Measurements from ENCODE around the gene C5orf58.
A peak's percentile ranks its signal among the peaks of the same experiment; 100 is the strongest.

Gene C5orf58

DNA sequence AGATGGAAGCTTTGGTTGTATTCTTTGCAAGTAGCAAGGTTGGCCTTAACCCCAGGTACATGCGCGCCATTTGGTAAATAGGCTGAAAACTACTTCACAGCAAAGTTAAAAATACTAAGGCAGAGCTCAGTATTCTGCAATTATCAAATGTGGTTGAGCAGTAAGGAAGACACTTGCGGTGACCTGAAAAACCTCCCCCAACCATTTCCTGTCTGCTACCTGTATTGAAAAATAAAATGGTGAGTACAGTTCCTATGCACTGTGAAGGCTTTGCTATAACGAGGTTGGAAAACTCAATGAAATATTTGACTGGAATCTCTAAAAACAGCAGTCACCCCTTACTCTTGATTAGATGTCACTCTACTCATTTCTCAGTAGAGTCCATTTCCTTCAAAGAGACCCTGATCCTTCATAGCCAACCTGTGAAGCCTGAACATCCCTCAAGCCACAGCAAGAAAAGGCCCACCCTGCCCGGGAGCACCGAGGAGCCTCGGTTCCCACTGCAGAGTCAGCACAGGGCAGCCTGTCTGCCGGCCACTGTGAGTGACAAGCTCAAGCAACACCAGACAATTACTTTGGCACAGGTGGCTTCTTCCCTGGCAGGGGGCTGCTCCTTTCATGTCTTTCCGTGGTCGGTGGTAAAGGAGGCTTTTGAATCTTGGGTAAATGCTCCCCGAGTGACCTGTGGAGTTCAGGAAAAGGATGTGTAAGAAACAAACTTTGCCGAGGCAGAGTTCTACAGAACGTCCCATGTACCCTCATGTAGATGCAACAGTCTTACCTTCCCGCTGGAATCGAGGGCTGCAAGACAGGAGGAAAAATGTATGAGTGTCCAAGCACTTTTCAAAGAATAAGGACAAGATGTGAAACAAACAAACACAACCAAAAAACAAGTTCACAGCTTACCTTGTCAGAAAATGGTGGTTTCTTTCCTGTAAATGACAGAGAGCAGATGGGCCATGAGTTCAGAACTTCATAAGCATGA lies 29.6 kb downstream of the C5orf58 start:
- TF ChIP-seq, protein P1, sequence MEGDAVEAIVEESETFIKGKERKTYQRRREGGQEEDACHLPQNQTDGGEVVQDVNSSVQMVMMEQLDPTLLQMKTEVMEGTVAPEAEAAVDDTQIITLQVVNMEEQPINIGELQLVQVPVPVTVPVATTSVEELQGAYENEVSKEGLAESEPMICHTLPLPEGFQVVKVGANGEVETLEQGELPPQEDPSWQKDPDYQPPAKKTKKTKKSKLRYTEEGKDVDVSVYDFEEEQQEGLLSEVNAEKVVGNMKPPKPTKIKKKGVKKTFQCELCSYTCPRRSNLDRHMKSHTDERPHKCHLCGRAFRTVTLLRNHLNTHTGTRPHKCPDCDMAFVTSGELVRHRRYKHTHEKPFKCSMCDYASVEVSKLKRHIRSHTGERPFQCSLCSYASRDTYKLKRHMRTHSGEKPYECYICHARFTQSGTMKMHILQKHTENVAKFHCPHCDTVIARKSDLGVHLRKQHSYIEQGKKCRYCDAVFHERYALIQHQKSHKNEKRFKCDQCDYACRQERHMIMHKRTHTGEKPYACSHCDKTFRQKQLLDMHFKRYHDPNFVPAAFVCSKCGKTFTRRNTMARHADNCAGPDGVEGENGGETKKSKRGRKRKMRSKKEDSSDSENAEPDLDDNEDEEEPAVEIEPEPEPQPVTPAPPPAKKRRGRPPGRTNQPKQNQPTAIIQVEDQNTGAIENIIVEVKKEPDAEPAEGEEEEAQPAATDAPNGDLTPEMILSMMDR (IDR thresholded peaks at IDR 0.05; ENCODE audit: low read depth, low read length) = no peak
- no peaks in the 10 kb centered on the region for H3K9me3 ChIP-seq (ENCODE audit: severe bottlenecking)
- no peak for DNase-seq
- no peak overlapping the region for H3K27ac ChIP-seq
- H3K4me3 ChIP-seq (ENCODE audit: low read depth, low read length) = no peak overlapping the region
- H3K27me3 ChIP-seq (ENCODE audit: insufficient read depth, low read depth, severe bottlenecking) = peaks cover 78% of the 10 kb centered on the region
- H3K36me3 ChIP-seq = no peaks in the 10 kb centered on the region

DNA sequence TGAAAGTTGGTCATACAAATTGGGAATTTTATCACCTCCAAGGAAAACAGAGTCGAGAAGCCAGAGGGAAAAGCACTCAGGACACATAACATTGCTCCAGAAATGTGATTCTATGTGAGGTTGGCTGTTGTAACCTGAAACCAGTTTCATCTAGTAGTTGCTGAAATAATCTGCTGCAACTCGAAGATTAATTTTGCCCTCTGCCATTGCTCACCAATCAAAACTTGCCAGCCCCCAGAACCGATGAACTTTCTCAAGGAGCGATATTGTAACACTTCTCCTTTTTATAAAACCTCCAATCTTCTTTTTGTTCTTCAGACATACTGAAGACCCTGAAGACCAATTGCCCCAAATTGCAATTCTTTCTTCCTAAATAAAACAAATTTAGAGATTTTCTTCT lies 31.1 kb downstream of the C5orf58 start:
- H3K4me3 ChIP-seq (ENCODE audit: low read depth, low read length) = no peak overlapping the region
- no peaks in the 10 kb centered on the region for H3K36me3 ChIP-seq
- no peak overlapping the region for H3K27ac ChIP-seq
- DNase-seq = no peak
- TF ChIP-seq, protein P1 (IDR thresholded peaks at IDR 0.05; ENCODE audit: low read depth, low read length) = no peak
- no peaks in the 10 kb centered on the region for H3K9me3 ChIP-seq (ENCODE audit: severe bottlenecking)
- H3K27me3 ChIP-seq (ENCODE audit: insufficient read depth, low read depth, severe bottlenecking) = peaks cover 73% of the 10 kb centered on the region

DNA sequence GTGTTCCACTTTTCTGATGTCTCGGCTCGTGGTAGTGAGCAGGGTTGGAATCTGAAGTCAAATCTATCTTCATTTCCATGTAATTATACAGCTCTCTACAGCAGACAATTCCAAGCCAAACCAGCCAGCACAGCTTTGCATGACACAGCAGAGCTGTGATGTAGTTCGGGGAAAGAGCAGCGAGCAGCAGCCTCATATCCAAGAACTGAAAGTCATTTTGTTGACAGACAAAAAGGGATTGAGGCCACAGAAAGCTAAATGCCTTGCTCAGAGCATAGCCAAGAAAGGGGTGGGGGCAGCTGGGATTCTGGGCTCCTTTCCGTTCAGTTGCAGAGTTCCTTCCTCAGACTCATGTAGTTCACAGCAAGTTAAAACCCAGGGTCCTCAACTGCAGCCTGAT lies 32.7 kb downstream of the C5orf58 start:
- Histone ChIP-seq H3K27ac (no peak overlapping the region), H3K9me3 (ENCODE audit: severe bottlenecking) (no peaks in the 10 kb centered on the region), H3K27me3 (ENCODE audit: insufficient read depth, low read depth, severe bottlenecking) (peaks cover 78% of the 10 kb centered on the region), H3K4me3 (ENCODE audit: low read depth, low read length) (no peak overlapping the region), H3K36me3 (no peaks in the 10 kb centered on the region)
- DNase-seq = no peak
- TF ChIP-seq, protein P1 (IDR thresholded peaks at IDR 0.05; ENCODE audit: low read depth, low read length) = no peak

DNA sequence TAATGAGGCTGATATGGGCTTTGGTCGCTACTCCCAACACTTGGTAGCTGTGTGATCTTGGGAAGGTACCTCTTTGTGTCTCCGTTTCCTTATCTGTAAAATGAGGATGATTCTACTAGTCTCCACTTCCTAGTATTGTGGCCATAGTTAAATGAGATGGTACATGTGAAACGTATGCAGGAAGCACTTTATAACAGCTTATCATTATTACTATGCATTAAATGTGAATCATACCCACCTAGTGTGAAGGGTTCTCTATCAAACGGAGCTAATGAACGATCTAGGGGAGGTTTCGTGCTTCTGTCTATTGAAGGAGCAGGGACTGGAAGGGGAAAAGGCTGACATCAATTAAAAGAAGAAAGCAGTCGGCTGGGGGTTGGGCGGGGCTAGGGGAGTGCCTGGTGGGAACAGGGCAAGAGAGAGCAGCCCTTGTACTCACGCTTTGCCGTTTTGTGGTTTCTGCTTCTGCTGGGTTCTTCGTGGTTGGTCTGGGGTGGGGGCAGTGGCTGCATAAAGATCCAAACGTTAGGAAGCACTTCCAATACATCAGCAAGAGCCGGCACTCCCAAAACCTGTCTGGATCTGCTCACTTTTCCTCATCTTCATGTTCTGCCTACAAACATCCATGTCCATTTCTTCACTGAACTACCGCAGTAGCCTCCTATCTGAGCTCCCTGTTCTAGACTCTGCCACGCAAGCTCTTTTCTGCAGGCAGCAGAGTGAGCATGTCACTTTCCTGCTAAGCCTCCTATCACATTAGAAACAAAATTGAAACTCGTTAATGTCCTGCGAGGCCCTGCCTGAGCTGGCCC lies 34.0 kb downstream of the C5orf58 start:
- Histone ChIP-seq H3K27me3 (ENCODE audit: insufficient read depth, low read depth, severe bottlenecking) (peaks cover 79% of the 10 kb centered on the region), H3K9me3 (ENCODE audit: severe bottlenecking) (no peaks in the 10 kb centered on the region), H3K27ac (no peak overlapping the region), H3K4me3 (ENCODE audit: low read depth, low read length) (no peak overlapping the region), H3K36me3 (no peaks in the 10 kb centered on the region)
- TF ChIP-seq, protein P1 (IDR thresholded peaks at IDR 0.05; ENCODE audit: low read depth, low read length) = no peak
- no peak for DNase-seq

DNA sequence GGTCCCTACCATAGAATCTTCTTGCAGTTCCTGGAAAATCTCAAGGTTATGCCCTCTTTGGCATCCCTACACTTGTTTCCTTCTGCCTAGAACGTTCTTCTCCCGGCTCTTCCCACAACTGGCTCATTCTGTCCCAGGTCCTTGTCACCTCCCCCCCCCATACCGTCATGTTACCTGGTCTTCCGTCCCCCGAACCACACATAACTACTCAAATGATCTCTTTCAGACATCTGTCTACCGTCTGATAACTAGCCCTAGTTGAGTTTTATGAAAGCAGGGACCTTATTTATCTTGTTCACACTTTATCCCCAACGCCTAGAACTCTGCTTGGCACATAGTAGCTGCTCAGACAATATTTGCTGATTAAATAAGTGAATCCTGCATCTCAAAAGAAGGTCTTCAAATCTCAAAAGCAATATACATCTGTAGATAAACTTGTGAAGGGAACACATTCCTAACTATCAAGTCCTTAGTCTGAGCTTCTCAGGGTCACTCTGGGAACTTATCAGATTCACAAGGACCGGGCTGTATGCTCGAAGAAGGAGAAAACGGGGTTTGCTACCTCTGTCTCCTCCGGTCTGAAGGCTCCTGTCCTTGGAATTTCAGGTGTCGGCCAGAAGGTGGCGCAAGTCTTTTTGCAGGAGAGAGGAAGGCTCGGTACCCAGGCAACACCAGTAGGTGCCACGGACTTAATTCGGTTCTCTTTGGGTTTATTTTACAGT lies 34.8 kb downstream of the C5orf58 start:
- no peaks in the 10 kb centered on the region for H3K36me3 ChIP-seq
- H3K4me3 ChIP-seq (ENCODE audit: low read depth, low read length) = no peak overlapping the region
- H3K27me3 ChIP-seq (ENCODE audit: insufficient read depth, low read depth, severe bottlenecking) = peaks cover 79% of the 10 kb centered on the region
- H3K27ac ChIP-seq = no peak overlapping the region
- no peaks in the 10 kb centered on the region for H3K9me3 ChIP-seq (ENCODE audit: severe bottlenecking)
- TF ChIP-seq, protein P1 (IDR thresholded peaks at IDR 0.05; ENCODE audit: low read depth, low read length) = peak; percentile 72
- peak; percentile 45 for DNase-seq
